GM18951 (cell line): ENCODE data around the gene ANKRD40.
"Not testable (repeated sequence)": the region's sequence is repeated elsewhere in the genome, so short reads cannot be mapped to it uniquely, and the experiment has no call there.

Source experiments
- POLR2A ChIP-seq: IDR thresholded peaks from 4 replicates; pipeline ENCODE4 v1.6.1; 2011; ENCODE audit warnings: mild to moderate bottlenecking; ENCODE audit not compliant: insufficient read length, insufficient read depth; ENCODE audit errors: extremely low read depth
- in situ Hi-C: fragments of 300-500 bp; cut with MboI; formaldehyde crosslinking; loops from one replicate; pipeline ENCODE4 v1.12.0; 2022; ENCODE audit warnings: low sequenced_read_pairs, mixed read lengths, inconsistent platforms; ENCODE audit not compliant: unreplicated experiment

ANKRD40 gene

GRCh38 chr17:50685691-50686493, 21.8 kb downstream of the ANKRD40 start:
- in situ Hi-C loops: no loop called here
- TF ChIP-seq POLR2A: no peak

GRCh38 chr17:50685334-50685665, 22.4 kb downstream of the ANKRD40 start:
- in situ Hi-C loops: no loop called here
- TF ChIP-seq POLR2A: no peak

DNA sequence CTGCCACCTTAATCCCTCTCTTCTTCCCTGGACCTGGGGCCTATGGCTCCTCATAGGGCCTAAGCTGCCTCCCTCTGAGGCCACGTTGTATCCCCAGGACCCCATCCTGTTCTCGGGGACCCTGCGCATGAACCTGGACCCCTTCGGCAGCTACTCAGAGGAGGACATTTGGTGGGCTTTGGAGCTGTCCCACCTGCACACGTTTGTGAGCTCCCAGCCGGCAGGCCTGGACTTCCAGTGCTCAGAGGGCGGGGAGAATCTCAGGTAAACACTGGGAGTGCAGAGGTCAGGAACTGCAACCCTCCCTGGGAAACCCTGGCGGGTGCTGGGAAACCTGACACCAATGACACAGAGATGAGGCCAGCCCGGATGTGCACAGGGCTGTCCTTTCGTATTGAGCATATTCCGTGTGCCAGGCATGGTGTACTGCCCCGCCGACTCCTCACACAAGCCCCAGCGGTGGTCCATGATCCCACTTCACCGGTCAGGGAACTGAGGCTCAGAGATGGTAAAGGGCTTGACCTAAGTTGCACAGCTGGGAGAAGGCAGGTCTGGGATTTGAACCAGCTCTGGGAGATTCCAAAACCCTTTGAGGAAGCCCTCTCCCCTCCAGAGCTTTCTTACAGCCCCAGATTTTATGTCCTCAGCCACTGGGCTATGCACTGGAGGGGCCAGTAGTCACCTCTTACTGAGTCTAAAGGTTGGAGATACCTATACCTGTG, 22.9 kb downstream of the ANKRD40 start:
- no peak for TF ChIP-seq POLR2A
- in situ Hi-C loops: no loop called here

DNA sequence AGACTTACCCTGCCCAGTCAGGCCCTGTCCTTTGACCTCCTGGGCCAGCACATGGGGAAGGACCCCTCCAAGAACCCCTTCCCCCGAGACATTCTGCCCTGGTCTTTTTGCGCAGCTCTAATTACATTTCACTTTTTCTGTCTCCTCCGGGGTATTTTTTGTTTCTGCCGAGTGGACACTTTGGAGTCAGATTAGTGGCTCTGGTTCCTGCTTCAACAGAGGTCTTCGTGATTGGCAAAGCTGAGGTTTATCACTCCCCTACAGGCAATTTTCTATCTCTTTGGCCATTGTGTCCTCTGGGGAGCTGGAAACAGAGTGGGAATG, 23.5 kb downstream of the ANKRD40 start:
- in situ Hi-C loops: no loop called here
- TF ChIP-seq POLR2A: no peak

DNA sequence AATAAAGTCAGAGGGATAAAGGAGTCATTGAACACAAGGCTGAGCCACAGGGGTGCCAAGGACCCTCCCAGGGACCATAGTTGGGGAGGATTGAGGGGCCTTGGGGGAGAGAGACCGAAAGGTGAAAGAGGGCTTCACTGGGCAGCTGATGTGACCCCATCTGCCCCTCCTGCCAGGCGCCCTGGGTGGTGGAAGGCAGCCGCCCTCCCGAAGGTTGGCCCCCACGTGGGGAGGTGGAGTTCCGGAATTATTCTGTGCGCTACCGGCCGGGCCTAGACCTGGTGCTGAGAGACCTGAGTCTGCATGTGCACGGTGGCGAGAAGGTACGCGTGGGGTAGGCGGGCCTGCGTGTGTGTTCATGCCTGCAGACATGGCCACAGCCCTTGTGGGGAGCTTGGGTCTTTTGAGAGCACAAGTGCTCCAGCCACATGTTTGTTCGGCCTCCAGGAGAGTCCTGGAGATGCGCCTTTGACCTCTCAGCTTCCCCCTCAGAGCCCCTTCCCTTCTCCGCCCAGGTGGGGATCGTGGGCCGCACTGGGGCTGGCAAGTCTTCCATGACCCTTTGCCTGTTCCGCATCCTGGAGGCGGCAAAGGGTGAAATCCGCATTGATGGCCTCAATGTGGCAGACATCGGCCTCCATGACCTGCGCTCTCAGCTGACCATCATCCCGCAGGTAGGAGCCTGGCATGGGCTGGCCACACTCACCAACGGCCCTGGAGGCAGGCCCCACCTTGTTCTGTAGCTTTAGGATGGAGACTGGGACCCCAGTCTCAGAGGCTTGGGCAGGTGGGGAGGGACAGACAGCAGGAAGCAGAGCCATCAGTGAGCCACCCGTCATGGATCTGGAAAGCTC, 24.1 kb downstream of the ANKRD40 start:
- in situ Hi-C loops: no loop called here
- no peak for TF ChIP-seq POLR2A

DNA sequence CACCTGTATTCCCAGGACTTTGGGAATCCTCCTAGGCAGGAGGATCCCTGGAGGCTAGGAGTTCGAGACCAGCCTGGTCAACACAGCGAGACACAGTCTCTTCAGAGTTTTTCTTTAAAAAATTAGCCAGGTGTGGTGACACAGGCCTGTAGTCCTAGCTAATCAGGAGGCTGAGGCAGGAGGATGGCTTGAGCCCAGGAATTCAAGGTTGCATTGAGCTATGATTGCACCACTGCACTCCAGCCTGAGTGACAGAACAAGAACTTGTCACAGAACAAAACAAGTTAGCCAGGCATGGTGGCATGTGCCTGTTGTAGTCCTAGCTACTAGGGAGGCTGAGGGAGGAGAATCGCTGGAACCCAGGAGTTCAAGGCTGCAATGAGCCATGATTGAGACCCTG, 24.8 kb downstream of the ANKRD40 start:
- no peak for TF ChIP-seq POLR2A
- in situ Hi-C loops: no loop called here

- no peak for TF ChIP-seq POLR2A
- in situ Hi-C loops: no loop called here
These were observed 25.3 kb downstream of the ANKRD40 start for GRCh38 chr17:50682441-50682840.

GRCh38 chr17:50681263-50682200, 26.2 kb downstream of the ANKRD40 start:
- TF ChIP-seq POLR2A: no peak
- in situ Hi-C loops: no loop called here

- in situ Hi-C loops: not testable (repeated sequence)
These were observed 27.0 kb downstream of the ANKRD40 start for GRCh38 chr17:50680543-50681262.

GRCh38 chr17:50680126-50680525, 27.6 kb downstream of the ANKRD40 start:
- TF ChIP-seq POLR2A: no peak
- in situ Hi-C loops: no loop called here

- TF ChIP-seq POLR2A: no peak
- in situ Hi-C loops: no loop called here
These were observed 28.6 kb downstream of the ANKRD40 start for GRCh38 chr17:50679008-50679544.

DNA sequence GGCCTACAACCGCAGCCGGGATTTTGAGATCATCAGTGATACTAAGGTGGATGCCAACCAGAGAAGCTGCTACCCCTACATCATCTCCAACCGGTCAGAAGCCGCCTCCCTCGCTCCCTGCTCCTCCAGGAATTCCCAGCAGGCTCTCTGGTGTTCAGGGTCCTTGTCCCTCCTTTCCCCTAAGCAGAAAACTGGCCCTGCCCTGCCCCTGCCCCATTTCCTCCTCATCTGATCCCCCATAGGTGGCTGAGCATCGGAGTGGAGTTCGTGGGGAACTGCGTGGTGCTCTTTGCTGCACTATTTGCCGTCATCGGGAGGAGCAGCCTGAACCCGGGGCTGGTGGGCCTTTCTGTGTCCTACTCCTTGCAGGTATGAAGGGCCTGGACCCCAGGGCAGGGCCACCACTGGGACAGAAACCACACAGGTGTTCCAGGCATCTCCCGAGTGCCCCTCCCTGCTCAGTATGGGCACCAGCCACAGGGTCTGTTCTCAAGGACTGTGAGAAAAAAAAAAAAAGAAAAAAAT, 29.8 kb downstream of the ANKRD40 start:
- no peak for TF ChIP-seq POLR2A
- in situ Hi-C loops: no loop called here
